Fibroblast of lung (primary cell): ENCODE data around the gene ZBTB7C.

Source experiments
- EZH2 ChIP-seq: IDR thresholded peaks from 2 replicates; pipeline ENCODE4 v1.5.1; 2012; ENCODE audit warnings: low read length, control low read depth, mild to moderate bottlenecking; ENCODE audit errors: missing control alignments
- TF ChIP-seq, protein P1 (sequence below), 2 donors: IDR thresholded peaks in 1 of 2; conservative IDR thresholded peaks in 1 of 2; 1 replicate in 1 of 2; 2 replicates in 1 of 2; pipeline ENCODE4 v1.5.1; 2011 to 2012; ENCODE audit warnings: low read length in 2 of 2, control low read depth in 1 of 2, inconsistent platforms in 1 of 2, low read depth in 1 of 2, mild to moderate bottlenecking in 1 of 2

DNA sequence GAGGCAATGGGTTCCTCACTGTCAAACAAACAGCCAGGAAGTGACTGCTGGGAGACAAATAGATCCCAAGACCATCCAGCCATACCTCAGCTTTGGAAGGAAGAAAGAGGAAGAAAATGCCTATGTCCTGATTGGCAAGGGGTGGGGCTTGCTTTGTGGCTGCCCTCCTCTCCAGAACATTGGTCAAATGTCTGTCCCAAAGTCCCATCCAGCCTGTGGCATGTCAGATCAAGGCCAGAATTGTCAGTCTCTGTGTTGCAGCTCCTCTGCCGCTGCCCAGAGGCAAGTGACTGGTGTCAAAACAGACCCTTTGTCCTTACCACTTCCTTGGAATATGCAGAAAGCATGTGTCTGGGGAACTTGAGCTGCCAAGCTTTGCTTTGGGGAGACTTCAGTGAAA is 415.8 kb downstream of the ZBTB7C start:
- TF ChIP-seq, protein P1, sequence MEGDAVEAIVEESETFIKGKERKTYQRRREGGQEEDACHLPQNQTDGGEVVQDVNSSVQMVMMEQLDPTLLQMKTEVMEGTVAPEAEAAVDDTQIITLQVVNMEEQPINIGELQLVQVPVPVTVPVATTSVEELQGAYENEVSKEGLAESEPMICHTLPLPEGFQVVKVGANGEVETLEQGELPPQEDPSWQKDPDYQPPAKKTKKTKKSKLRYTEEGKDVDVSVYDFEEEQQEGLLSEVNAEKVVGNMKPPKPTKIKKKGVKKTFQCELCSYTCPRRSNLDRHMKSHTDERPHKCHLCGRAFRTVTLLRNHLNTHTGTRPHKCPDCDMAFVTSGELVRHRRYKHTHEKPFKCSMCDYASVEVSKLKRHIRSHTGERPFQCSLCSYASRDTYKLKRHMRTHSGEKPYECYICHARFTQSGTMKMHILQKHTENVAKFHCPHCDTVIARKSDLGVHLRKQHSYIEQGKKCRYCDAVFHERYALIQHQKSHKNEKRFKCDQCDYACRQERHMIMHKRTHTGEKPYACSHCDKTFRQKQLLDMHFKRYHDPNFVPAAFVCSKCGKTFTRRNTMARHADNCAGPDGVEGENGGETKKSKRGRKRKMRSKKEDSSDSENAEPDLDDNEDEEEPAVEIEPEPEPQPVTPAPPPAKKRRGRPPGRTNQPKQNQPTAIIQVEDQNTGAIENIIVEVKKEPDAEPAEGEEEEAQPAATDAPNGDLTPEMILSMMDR (conservative IDR thresholded peaks at IDR 0.05 in 1 of 2, IDR thresholded peaks at IDR 0.05 in 1 of 2; ENCODE audit: low read depth in 1 of 2, low read length in 2 of 2): no peak
- no peak for TF ChIP-seq EZH2
